HepG2 (cell line): ENCODE measurements around the gene GRIN3A. TPM values are rescaled to one million over a fixed set of nuclear protein-coding genes. Genes with fewer than 3 reads are reported as not detected.
A peak's percentile ranks its signal among the peaks of the same experiment; 100 is the strongest.

Experiments
- ATF7-NPFF ChIP-seq: sonication (generic); formaldehyde crosslinking; IDR thresholded peaks from 2 replicates; pipeline ENCODE4 v1.8.1; 2023; ENCODE audit warnings: mild to moderate bottlenecking, low read depth, missing genetic modification reagents, moderate library complexity
- IKZF4 ChIP-seq: sonication (generic); formaldehyde crosslinking; IDR thresholded peaks from 2 replicates; pipeline ENCODE4 v1.5.1; 2020; ENCODE audit warnings: borderline replicate concordance, mild to moderate bottlenecking, low read depth, missing genetic modification reagents; ENCODE audit errors: not compliant biosample characterization
- KAT2B ChIP-seq: fragments of 150-350 bp; IDR thresholded peaks from 2 replicates; pipeline ENCODE4 v1.6.1; 2014; ENCODE audit warnings: low read depth, low read length, borderline replicate concordance
- RELA ChIP-seq: sonication (generic); formaldehyde crosslinking; IDR thresholded peaks from 2 replicates; pipeline ENCODE4 v1.4.0; 2020; ENCODE audit warnings: missing genetic modification reagents
- RXRB ChIP-seq: IDR thresholded peaks from 2 replicates; pipeline ENCODE4 v1.6.1; 2016; ENCODE audit warnings: borderline replicate concordance, missing genetic modification reagents, missing compliant biosample characterization
- SSRP1 ChIP-seq: IDR thresholded peaks from 2 replicates; pipeline ENCODE4 v1.6.1; 2016; ENCODE audit warnings: control low read depth
- YEATS4 ChIP-seq: sonication (generic); formaldehyde crosslinking; IDR thresholded peaks from 2 replicates; pipeline ENCODE4 v1.4.0; 2020; ENCODE audit warnings: missing genetic modification reagents, borderline replicate concordance
- ZNF766 ChIP-seq: sonication (generic); formaldehyde crosslinking; IDR thresholded peaks from 2 replicates; pipeline ENCODE4 v1.5.0; 2020; ENCODE audit warnings: missing genetic modification reagents, borderline replicate concordance
- polyA plus RNA-seq, 8 experiments: library from polyadenylated mRNA; depleted of rRNA in 3 of 8; stranded (reverse) in 7 of 8; unstranded in 1 of 8; fragments of >200 nt; fragmentation: Illumina TruSeq in 4 of 8; extraction: Trizol in 4 of 8; gene quantifications; 2 replicates each; pipeline versions ENCODE4 v1.2.1 to v1.2.3, GENCODE V29; 2011 to 2016; ENCODE audit warnings: low read depth in 4 of 8, missing spikeins in 1 of 8, mixed read lengths in 1 of 8; ENCODE audit not compliant: insufficient read depth in 1 of 8
- total RNA-seq, 5 experiments: library from RNA; depleted of rRNA; stranded (reverse); fragments of >200 nt; fragmentation: Illumina TruSeq; extraction: Trizol; gene quantifications; 2 replicates each; pipeline ENCODE4 v1.2.3, GENCODE V29; 2016; ENCODE audit warnings: low read depth in 1 of 5
- TF ChIP-seq, protein P1 (sequence below): sonication (generic); formaldehyde crosslinking; IDR thresholded peaks from 2 replicates; pipeline ENCODE4 v1.4.0; 2020; ENCODE audit warnings: missing genetic modification reagents, mild to moderate bottlenecking, borderline replicate concordance
- TF ChIP-seq, protein P2 (sequence below): sonication (generic); formaldehyde crosslinking; IDR thresholded peaks from 2 replicates; pipeline ENCODE4 v1.5.0; 2020; ENCODE audit warnings: missing genetic modification reagents, mild to moderate bottlenecking, borderline replicate concordance
- TF ChIP-seq, protein P3 (sequence below): sonication (generic); formaldehyde crosslinking; IDR thresholded peaks from 2 replicates; pipeline ENCODE4 v1.4.0; 2020; ENCODE audit warnings: mild to moderate bottlenecking, missing genetic modification reagents

Gene GRIN3A
- total and polyA plus RNA-seq, 2 of the 13 experiments (the other 11 are each of a cell fraction or from before 2014, with no cell fraction given) = not detected

DNA sequence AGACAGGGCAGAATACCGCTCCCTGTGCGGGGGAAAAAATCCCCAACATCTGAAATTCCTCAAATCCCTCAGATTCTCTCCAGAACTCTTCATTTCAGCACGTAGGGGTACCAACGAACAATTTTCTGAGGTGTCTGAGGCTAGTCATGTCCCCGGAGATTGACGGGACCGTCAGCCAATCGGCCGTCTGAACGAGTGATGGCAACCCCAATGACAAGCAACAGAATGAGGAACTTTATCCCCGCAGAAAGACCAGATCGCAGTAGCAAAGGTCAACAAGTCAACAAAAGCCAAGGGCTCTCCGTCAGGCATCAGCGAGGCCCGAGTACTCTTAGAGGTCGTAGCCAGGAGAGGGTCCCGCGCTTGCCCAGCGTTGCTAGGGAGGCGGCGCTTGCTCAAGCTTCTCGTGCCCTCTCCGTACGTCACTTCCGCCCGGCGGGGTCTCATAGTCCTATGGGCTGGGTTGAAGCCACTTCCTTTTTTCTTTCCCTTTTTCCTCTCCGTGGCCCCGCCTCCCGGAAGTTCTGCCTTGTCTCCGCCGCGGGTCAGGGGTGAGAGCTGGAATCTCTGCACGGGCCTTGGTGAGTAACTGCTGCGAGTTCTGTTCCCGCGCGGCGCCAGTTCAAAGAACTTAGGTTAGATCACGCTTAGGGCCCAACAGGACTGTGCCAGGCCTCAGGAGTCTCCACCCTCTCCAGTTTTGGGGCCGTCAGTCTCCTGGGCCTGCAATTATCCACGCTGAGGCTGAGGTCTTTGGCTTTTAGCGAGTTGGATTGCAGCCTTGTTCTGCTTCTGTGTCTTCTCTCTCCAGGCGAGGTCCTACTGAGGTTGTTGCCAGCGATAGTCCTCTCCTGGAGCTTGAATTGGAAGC, 204.9 kb downstream of the GRIN3A start, which contains the start of gene RNF20 (continued):
- TF ChIP-seq KAT2B (no peak), RELA (CRISPR knock-in tag) (no peak), ATF7-NPFF (CRISPR knock-in tag) (0 out of 2 replicates have a peak, but pooled peaks have one; percentile 43), SSRP1 (CRISPR knock-in tag) (no peak), IKZF4 (CRISPR knock-in tag) (no peak), ZNF766 (CRISPR knock-in tag) (no peak), YEATS4 (peak; percentile 74), RXRB (CRISPR knock-in tag) (peak; percentile 12; the same call in 1 of the 2 replicates)
- TF ChIP-seq, protein P1, sequence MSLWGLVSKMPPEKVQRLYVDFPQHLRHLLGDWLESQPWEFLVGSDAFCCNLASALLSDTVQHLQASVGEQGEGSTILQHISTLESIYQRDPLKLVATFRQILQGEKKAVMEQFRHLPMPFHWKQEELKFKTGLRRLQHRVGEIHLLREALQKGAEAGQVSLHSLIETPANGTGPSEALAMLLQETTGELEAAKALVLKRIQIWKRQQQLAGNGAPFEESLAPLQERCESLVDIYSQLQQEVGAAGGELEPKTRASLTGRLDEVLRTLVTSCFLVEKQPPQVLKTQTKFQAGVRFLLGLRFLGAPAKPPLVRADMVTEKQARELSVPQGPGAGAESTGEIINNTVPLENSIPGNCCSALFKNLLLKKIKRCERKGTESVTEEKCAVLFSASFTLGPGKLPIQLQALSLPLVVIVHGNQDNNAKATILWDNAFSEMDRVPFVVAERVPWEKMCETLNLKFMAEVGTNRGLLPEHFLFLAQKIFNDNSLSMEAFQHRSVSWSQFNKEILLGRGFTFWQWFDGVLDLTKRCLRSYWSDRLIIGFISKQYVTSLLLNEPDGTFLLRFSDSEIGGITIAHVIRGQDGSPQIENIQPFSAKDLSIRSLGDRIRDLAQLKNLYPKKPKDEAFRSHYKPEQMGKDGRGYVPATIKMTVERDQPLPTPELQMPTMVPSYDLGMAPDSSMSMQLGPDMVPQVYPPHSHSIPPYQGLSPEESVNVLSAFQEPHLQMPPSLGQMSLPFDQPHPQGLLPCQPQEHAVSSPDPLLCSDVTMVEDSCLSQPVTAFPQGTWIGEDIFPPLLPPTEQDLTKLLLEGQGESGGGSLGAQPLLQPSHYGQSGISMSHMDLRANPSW = no peak; the same call in 1 of the 2 replicates
- TF ChIP-seq, protein P2, sequence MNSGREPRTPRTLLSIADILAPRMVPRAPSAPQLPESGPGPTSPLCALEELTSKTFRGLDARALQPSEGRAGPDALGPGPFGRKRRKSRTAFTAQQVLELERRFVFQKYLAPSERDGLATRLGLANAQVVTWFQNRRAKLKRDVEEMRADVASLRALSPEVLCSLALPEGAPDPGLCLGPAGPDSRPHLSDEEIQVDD (CRISPR knock-in tag) = no peak
- TF ChIP-seq, protein P3, sequence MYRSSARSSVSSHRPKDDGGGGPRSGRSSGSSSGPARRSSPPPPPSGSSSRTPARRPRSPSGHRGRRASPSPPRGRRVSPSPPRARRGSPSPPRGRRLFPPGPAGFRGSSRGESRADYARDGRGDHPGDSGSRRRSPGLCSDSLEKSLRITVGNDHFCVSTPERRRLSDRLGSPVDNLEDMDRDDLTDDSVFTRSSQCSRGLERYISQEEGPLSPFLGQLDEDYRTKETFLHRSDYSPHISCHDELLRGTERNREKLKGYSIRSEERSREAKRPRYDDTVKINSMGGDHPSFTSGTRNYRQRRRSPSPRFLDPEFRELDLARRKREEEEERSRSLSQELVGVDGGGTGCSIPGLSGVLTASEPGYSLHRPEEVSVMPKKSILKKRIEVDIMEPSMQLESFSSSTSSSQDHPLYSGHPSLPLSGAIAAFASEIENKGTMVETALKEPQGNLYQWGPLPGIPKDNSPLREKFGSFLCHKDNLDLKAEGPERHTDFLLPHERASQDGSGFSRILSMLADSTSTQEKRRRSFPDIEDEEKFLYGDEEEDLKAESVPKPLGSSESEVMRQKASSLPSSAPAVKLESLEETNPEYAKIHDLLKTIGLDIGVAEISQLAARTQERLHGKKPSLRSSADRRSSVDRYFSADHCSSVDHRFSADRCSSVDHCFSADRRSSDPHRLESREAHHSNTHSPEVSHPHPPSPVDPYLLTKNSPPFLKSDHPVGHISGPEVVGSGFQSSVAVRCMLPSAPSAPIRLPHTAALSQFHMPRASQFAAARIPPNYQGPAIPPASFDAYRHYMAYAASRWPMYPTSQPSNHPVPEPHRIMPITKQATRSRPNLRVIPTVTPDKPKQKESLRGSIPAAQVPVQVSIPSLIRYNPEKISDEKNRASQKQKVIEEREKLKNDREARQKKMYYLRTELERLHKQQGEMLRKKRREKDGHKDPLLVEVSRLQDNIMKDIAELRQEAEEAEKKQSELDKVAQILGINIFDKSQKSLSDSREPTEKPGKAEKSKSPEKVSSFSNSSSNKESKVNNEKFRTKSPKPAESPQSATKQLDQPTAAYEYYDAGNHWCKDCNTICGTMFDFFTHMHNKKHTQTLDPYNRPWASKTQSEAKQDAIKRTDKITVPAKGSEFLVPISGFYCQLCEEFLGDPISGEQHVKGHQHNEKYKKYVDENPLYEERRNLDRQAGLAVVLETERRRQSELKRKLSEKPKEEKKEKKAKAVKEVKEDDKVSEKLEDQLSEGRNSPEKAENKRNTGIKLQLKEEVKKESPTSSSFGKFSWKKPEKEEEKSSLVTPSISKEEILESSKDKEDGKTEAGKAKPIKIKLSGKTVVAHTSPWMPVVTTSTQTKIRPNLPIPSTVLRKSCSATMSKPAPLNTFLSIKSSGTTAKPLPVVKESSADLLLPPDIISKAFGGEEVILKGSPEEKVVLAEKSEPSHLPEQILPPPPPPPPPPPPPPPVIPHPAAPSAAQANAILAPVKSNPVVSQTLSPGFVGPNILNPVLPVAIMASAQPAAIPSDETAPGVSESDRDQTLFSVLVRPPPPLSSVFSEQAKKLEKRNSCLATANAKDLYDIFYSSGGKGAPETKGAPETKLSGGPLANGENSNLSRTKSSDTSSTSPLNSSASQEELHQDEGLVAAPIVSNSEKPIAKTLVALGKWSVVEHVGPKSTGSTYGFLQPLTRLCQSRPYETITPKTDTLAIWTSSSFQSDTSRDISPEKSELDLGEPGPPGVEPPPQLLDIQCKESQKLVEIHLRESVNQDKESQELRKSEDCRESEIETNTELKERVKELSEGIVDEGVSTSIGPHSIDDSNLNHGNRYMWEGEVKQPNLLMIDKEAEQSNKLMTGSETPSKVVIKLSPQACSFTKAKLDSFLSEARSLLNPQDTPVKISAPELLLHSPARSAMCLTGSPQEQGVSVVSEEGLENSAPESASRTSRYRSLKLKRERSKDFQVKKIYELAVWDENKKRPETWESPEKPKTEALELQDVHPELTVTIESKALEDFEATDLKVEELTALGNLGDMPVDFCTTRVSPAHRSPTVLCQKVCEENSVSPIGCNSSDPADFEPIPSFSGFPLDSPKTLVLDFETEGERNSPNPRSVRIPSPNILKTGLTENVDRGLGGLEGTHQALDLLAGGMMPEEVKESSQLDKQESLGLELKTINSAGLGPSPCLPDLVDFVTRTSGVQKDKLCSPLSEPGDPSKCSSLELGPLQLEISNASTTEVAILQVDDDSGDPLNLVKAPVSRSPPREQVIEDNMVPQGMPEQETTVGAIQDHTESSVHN = no peak
